SU-DHL-6 (cell line): ENCODE results near the gene VSIG4.

Experiments used
- H2AFZ ChIP-seq: fragments of 200-600 bp; sonication (generic); 2 replicates; pipeline ENCODE4 v1.6.1; 2014; ENCODE audit warnings: low read depth, mild to moderate bottlenecking, moderate library complexity, mixed read lengths, antibody characterized with exemption, low read length; ENCODE audit not compliant: severe bottlenecking
- H3F3A ChIP-seq: fragments of 200-600 bp; shearing (Covaris generic); 2 replicates; pipeline ENCODE4 v1.6.0; 2016; ENCODE audit warnings: antibody characterized with exemption, mild to moderate bottlenecking; ENCODE audit not compliant: insufficient read depth
- H3K27ac ChIP-seq: fragments of 200-600 bp; sonication (generic); 2 replicates; pipeline ENCODE4 v1.5.1; 2016; ENCODE audit warnings: low read depth, mild to moderate bottlenecking, low read length, moderate library complexity, mixed read lengths
- H3K27me3 ChIP-seq: fragments of 200-600 bp; sonication (generic), shearing (Covaris generic); 2 replicates; pipeline ENCODE4 v1.6.0; 2014; ENCODE audit warnings: mild to moderate bottlenecking, low read length
- H3K36me3 ChIP-seq: fragments of 200-600 bp; sonication (generic); 2 replicates; pipeline ENCODE4 v1.6.1; 2014; ENCODE audit warnings: mild to moderate bottlenecking, low read length, mixed read lengths
- H3K4me2 ChIP-seq: fragments of 300-600, 200-600 bp; shearing (Covaris generic), sonication (generic); 2 replicates; pipeline ENCODE4 v1.6.0; 2014; ENCODE audit warnings: low read length, low read depth, mild to moderate bottlenecking; ENCODE audit not compliant: poor library complexity, severe bottlenecking
- H3K4me3 ChIP-seq: fragments of 200-600 bp; sonication (generic); 2 replicates; pipeline ENCODE4 v1.5.1; 2014; ENCODE audit warnings: antibody characterized with exemption, low read length, mild to moderate bottlenecking, mixed read lengths; ENCODE audit not compliant: insufficient read depth, poor library complexity, severe bottlenecking
- H3K79me2 ChIP-seq: fragments of 200-600 bp; sonication (generic); 2 replicates; pipeline ENCODE4 v1.6.1; 2014; ENCODE audit warnings: mild to moderate bottlenecking, low read length, moderate library complexity; ENCODE audit not compliant: insufficient read depth
- H3K9ac ChIP-seq: fragments of 200-600 bp; sonication (generic); 2 replicates; pipeline ENCODE4 v1.7.0; 2014; ENCODE audit warnings: mild to moderate bottlenecking, low read length
- H3K9me2 ChIP-seq: fragments of 200-600 bp; sonication (generic); replicated peaks from 2 replicates; pipeline ENCODE4 v1.6.1; 2014; ENCODE audit warnings: low read length; ENCODE audit not compliant: insufficient read depth
- H3K9me3 ChIP-seq: fragments of 200-600 bp; sonication (generic); 2 replicates; pipeline ENCODE4 v1.6.1; 2014; ENCODE audit warnings: low read length, mixed read lengths; ENCODE audit not compliant: insufficient read depth
- H4K20me1 ChIP-seq: fragments of 200-600 bp; sonication (generic); 2 replicates; pipeline ENCODE4 v1.6.1; 2014; ENCODE audit warnings: low read depth, mild to moderate bottlenecking, antibody characterized with exemption, low read length, moderate library complexity, mixed read lengths
- EZH2phosphoT487 ChIP-seq: fragments of 200-600 bp; sonication (generic), shearing (Covaris generic); conservative IDR thresholded peaks from 2 replicates; pipeline ENCODE4 v1.6.1; 2018; ENCODE audit warnings: mild to moderate bottlenecking, antibody characterized with exemption, low read length, moderate library complexity, mixed read lengths
- TF ChIP-seq, protein P1 (sequence below): fragments of 200-600 bp; sonication (generic); IDR thresholded peaks from one replicate; pipeline ENCODE4 v1.5.1; 2017; ENCODE audit warnings: antibody characterized with exemption, mild to moderate bottlenecking, low read length, moderate library complexity; ENCODE audit not compliant: insufficient read depth, poor library complexity, severe bottlenecking

VSIG4 gene

DNA sequence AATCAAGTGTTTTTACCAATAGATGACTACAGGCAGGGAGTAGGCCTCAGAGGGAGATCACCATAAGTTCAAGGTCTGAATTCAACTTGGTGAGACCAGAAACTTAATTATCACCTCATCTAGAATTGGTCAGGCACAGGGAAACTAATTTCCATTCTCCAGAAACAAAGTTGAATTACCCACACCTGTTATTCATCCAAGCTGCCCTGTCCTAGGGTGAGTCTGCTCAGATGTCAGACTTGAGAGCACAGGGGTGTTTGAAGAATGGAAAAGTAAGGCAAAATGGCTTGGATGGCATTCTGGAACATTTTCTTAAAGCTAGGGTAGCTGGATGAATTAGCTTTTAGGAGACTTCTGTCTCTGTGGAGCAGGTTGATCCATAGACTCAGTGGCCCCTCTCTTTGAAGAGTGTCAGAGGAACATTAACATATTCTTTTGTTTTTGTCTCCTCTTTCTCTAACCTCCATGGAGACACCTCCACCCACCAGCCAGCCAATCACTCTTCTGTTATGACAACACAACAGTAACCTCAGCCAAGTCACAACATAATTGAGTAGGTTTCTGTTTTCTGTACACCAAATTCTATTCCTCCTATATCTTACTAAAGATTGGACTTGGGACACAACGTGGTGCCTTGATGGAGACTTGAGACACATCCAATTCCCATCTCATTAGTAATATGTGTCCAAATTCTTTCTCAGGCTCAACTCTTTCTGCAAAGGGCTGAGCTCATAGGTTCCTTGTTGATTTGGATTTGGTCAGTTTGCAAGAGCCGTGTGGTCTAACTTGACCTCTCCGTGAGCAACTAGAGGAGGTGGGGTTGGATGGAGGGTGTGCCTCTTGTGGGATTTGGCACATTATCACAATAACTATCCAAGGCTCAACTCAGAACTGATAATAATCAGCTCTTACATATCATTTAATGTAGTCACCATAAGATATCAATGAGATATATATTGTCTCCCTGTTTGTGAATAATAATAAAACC is 45.1 kb downstream of the VSIG4 start:
- no peak overlapping the region for H2AFZ ChIP-seq
- no peaks in the 10 kb centered on the region for H4K20me1 ChIP-seq
- H3K9ac ChIP-seq, result no peak overlapping the region
- no peaks in the 10 kb centered on the region for H3K36me3 ChIP-seq
- no peak for TF ChIP-seq EZH2phosphoT487
- TF ChIP-seq, protein P1, sequence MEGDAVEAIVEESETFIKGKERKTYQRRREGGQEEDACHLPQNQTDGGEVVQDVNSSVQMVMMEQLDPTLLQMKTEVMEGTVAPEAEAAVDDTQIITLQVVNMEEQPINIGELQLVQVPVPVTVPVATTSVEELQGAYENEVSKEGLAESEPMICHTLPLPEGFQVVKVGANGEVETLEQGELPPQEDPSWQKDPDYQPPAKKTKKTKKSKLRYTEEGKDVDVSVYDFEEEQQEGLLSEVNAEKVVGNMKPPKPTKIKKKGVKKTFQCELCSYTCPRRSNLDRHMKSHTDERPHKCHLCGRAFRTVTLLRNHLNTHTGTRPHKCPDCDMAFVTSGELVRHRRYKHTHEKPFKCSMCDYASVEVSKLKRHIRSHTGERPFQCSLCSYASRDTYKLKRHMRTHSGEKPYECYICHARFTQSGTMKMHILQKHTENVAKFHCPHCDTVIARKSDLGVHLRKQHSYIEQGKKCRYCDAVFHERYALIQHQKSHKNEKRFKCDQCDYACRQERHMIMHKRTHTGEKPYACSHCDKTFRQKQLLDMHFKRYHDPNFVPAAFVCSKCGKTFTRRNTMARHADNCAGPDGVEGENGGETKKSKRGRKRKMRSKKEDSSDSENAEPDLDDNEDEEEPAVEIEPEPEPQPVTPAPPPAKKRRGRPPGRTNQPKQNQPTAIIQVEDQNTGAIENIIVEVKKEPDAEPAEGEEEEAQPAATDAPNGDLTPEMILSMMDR, result no peak
- no peaks in the 10 kb centered on the region for H3K9me2 ChIP-seq
- no peak overlapping the region for H3K4me2 ChIP-seq
- H3K4me3 ChIP-seq, result no peak overlapping the region
- no peaks in the 10 kb centered on the region for H3K27me3 ChIP-seq
- H3K9me3 ChIP-seq, result no peaks in the 10 kb centered on the region
- no peak overlapping the region for H3K27ac ChIP-seq
- no peaks in the 10 kb centered on the region for H3F3A ChIP-seq
- H3K79me2 ChIP-seq, result no peaks in the 10 kb centered on the region

DNA sequence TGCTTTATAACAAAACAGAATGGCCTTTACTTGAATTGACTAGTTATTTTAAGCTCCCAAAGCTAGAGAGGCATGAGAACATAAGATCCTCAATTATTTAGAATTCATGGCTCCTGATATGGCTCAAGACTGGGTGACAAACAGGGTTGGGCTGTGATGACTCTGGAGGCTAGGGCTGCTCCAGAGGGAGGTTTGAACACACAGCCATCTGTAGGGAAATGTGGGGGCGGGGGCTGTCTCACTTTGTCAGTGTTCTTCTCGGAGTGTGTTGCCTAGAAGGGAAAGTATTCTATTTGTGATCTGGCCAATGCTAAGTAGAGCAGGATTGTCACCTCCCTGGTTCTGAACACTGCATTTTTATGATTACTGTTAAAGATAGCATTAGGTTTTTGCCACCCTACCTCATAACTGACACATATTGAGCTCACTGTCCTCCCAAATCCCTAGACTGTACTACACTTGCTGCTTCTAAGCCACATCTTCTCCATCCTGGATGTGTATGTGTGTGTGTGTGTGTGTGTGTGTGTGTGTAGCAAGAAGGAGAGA is 45.9 kb downstream of the VSIG4 start:
- Histone ChIP-seq H3K9ac (no peak overlapping the region), H3K9me3 (no peaks in the 10 kb centered on the region), H2AFZ (no peak overlapping the region), H3K4me3 (no peak overlapping the region), H3K9me2 (no peaks in the 10 kb centered on the region), H3K36me3 (no peaks in the 10 kb centered on the region), H3K4me2 (no peak overlapping the region), H3K27ac (no peak overlapping the region), H3F3A (no peaks in the 10 kb centered on the region), H4K20me1 (no peaks in the 10 kb centered on the region), H3K79me2 (no peaks in the 10 kb centered on the region), H3K27me3 (no peaks in the 10 kb centered on the region)
- TF ChIP-seq, protein P1, result no peak
- no peak for TF ChIP-seq EZH2phosphoT487

DNA sequence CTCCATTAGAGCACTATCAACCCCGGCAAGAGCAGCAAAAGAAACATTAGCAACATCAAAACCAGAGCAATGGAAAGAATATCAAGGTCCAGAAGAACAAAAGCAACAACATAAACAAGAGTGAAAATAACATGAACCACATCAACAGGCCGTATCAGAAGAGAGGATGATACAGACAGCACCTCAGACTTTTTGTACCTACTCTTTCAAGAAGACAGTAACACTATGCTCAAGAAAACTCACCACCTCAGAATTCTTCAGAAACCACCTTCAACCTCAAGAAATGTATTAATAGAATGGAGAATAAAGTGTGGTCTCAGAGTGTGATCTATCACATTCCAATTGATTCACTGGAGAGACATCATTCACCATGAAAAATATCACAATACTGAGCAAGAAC is 46.5 kb downstream of the VSIG4 start:
- Histone ChIP-seq H3F3A (no peaks in the 10 kb centered on the region), H3K36me3 (no peaks in the 10 kb centered on the region), H3K27me3 (no peaks in the 10 kb centered on the region), H2AFZ (no peak overlapping the region), H3K9me3 (no peaks in the 10 kb centered on the region), H3K4me3 (no peak overlapping the region), H3K9ac (no peak overlapping the region), H3K4me2 (no peak overlapping the region), H3K79me2 (no peaks in the 10 kb centered on the region), H3K9me2 (no peaks in the 10 kb centered on the region), H4K20me1 (no peaks in the 10 kb centered on the region), H3K27ac (no peak overlapping the region)
- no peak for TF ChIP-seq EZH2phosphoT487
- TF ChIP-seq, protein P1, result no peak
